Activated CD8-positive, alpha-beta memory T cell treated with anti-CD3 and anti-CD28 coated beads, Interleukin-2, amount 50 U/mL, for 1 hour (primary cell): ENCODE data around the gene TOMM22.

Source experiments
- DNase-seq: peaks from one replicate; pipeline ENCODE4 v3.0.0-alpha.2; 2020; ENCODE audit errors: extremely low read depth

Gene TOMM22

GRCh38 chr22:38696606-38697424, 15.1 kb downstream of the TOMM22 start:
- no peak for DNase-seq

GRCh38 chr22:38697425-38698089, 15.8 kb downstream of the TOMM22 start:
- no peak for DNase-seq

- no peak for DNase-seq
Observed at GRCh38 chr22:38698407-38699094, 16.8 kb downstream of the TOMM22 start.

GRCh38 chr22:38699143-38699542, 17.4 kb downstream of the TOMM22 start:
- DNase-seq, result no peak

GRCh38 chr22:38699784-38700183, 18.0 kb downstream of the TOMM22 start:
- DNase-seq, result no peak

GRCh38 chr22:38700270-38700788, 18.6 kb downstream of the TOMM22 start:
- DNase-seq, result no peak

- DNase-seq, result peak; percentile 94
Observed at GRCh38 chr22:38700789-38701628, 19.3 kb downstream of the TOMM22 start, which contains the start of gene JOSD1. TSS of gene JOSD1 (minus strand) at chr22:38700943. CDS start at chr22:38699987, 956 bp downstream.

GRCh38 chr22:38704654-38705234, 23.0 kb downstream of the TOMM22 start:
- DNase-seq, result no peak

GRCh38 chr22:38705235-38706100, 23.7 kb downstream of the TOMM22 start, which contains the start of gene GTPBP1:
TSS of gene GTPBP1 (plus strand) at chr22:38705944. CDS start at chr22:38705956, 12 bp downstream.
- peak; percentile 99 for DNase-seq

GRCh38 chr22:38706101-38706900, 24.5 kb downstream of the TOMM22 start:
- no peak for DNase-seq

GRCh38 chr22:38706901-38707195, 25.1 kb downstream of the TOMM22 start:
- DNase-seq, result no peak

GRCh38 chr22:38707346-38707745, 25.6 kb downstream of the TOMM22 start:
- no peak for DNase-seq

- DNase-seq, result no peak
Observed at GRCh38 chr22:38707984-38708383, 26.2 kb downstream of the TOMM22 start.

- no peak for DNase-seq
Observed at GRCh38 chr22:38709306-38709705, 27.5 kb downstream of the TOMM22 start.

- no peak for DNase-seq
Observed at GRCh38 chr22:38710351-38710750, 28.6 kb downstream of the TOMM22 start.

GRCh38 chr22:38710866-38711265, 29.1 kb downstream of the TOMM22 start:
- DNase-seq, result no peak

- no peak for DNase-seq
Observed at GRCh38 chr22:38712486-38713207, 30.9 kb downstream of the TOMM22 start.

- DNase-seq, result no peak
Observed at GRCh38 chr22:38713921-38714320, 32.2 kb downstream of the TOMM22 start.
